Measurements from ENCODE around the gene SEPTIN10.
A peak's percentile ranks its signal among the peaks of the same experiment; 100 is the strongest.
"Not testable (repeated sequence)": the region's sequence is repeated elsewhere in the genome, so short reads cannot be mapped to it uniquely, and the experiment has no call there.

The SEPTIN10 gene

GRCh38 chr2:109630441-109631430, 17.0 kb upstream of the SEPTIN10 start:
- Histone ChIP-seq H3K36me3 (ENCODE audit: control insufficient read depth, insufficient read depth, low read length) (no peaks in the 10 kb centered on the region), H3K4me3 (ENCODE audit: low read length) (no peak overlapping the region), H3K27me3 (ENCODE audit: control insufficient read depth, insufficient read depth, low read length) (no peaks in the 10 kb centered on the region), H3K4me1 (ENCODE audit: control insufficient read depth, insufficient read depth, low read length) (no peaks in the 10 kb centered on the region), H3K9ac (ENCODE audit: low read length) (no peak overlapping the region), H3K27ac (ENCODE audit: low read depth, low read length) (no peak overlapping the region)

- H3K4me1 ChIP-seq (ENCODE audit: control insufficient read depth, insufficient read depth, low read length) = no peaks in the 10 kb centered on the region
- H3K27ac ChIP-seq (ENCODE audit: low read depth, low read length) = no peak overlapping the region
- no peak overlapping the region for H3K4me3 ChIP-seq (ENCODE audit: low read length)
- no peaks in the 10 kb centered on the region for H3K36me3 ChIP-seq (ENCODE audit: control insufficient read depth, insufficient read depth, low read length)
- no peaks in the 10 kb centered on the region for H3K27me3 ChIP-seq (ENCODE audit: control insufficient read depth, insufficient read depth, low read length)
- no peak overlapping the region for H3K9ac ChIP-seq (ENCODE audit: low read length)
Observed at GRCh38 chr2:109629867-109630266, 16.1 kb upstream of the SEPTIN10 start.

- not testable (repeated sequence) for H3K27ac ChIP-seq (ENCODE audit: low read depth, low read length); H3K4me3 ChIP-seq (ENCODE audit: low read length); H3K9ac ChIP-seq (ENCODE audit: low read length); H3K27me3 ChIP-seq (ENCODE audit: control insufficient read depth, insufficient read depth, low read length); H3K36me3 ChIP-seq (ENCODE audit: control insufficient read depth, insufficient read depth, low read length); H3K4me1 ChIP-seq (ENCODE audit: control insufficient read depth, insufficient read depth, low read length)
Observed at GRCh38 chr2:109628321-109628720, 14.6 kb upstream of the SEPTIN10 start.

- Histone ChIP-seq H3K27me3 (ENCODE audit: control insufficient read depth, insufficient read depth, low read length) (no peaks in the 10 kb centered on the region), H3K4me1 (ENCODE audit: control insufficient read depth, insufficient read depth, low read length) (no peaks in the 10 kb centered on the region), H3K4me3 (ENCODE audit: low read length) (no peak overlapping the region), H3K9ac (ENCODE audit: low read length) (no peak overlapping the region), H3K36me3 (ENCODE audit: control insufficient read depth, insufficient read depth, low read length) (no peaks in the 10 kb centered on the region), H3K27ac (ENCODE audit: low read depth, low read length) (no peak overlapping the region)
Observed at GRCh38 chr2:109624339-109624738, 10.6 kb upstream of the SEPTIN10 start.

- H3K4me3 ChIP-seq (ENCODE audit: low read length) = no peak overlapping the region
- no peaks in the 10 kb centered on the region for H3K4me1 ChIP-seq (ENCODE audit: control insufficient read depth, insufficient read depth, low read length)
- H3K9ac ChIP-seq (ENCODE audit: low read length) = no peak overlapping the region
- H3K27ac ChIP-seq (ENCODE audit: low read depth, low read length) = no peak overlapping the region
- no peaks in the 10 kb centered on the region for H3K27me3 ChIP-seq (ENCODE audit: control insufficient read depth, insufficient read depth, low read length)
- no peaks in the 10 kb centered on the region for H3K36me3 ChIP-seq (ENCODE audit: control insufficient read depth, insufficient read depth, low read length)
Observed at GRCh38 chr2:109623923-109624322, 10.2 kb upstream of the SEPTIN10 start.

GRCh38 chr2:109623297-109623696, 9.5 kb upstream of the SEPTIN10 start:
- Histone ChIP-seq H3K4me3 (ENCODE audit: low read length) (no peak overlapping the region), H3K36me3 (ENCODE audit: control insufficient read depth, insufficient read depth, low read length) (no peaks in the 10 kb centered on the region), H3K27ac (ENCODE audit: low read depth, low read length) (no peak overlapping the region), H3K27me3 (ENCODE audit: control insufficient read depth, insufficient read depth, low read length) (no peaks in the 10 kb centered on the region), H3K4me1 (ENCODE audit: control insufficient read depth, insufficient read depth, low read length) (no peaks in the 10 kb centered on the region), H3K9ac (ENCODE audit: low read length) (no peak overlapping the region)

- Histone ChIP-seq H3K4me3 (ENCODE audit: low read length) (no peak overlapping the region), H3K27ac (ENCODE audit: low read depth, low read length) (no peak overlapping the region), H3K36me3 (ENCODE audit: control insufficient read depth, insufficient read depth, low read length) (no peaks in the 10 kb centered on the region), H3K4me1 (ENCODE audit: control insufficient read depth, insufficient read depth, low read length) (peaks cover 6% of the 10 kb centered on the region), H3K27me3 (ENCODE audit: control insufficient read depth, insufficient read depth, low read length) (peaks cover 3% of the 10 kb centered on the region), H3K9ac (ENCODE audit: low read length) (no peak overlapping the region)
Observed at GRCh38 chr2:109619032-109619615, 5.4 kb upstream of the SEPTIN10 start.

- H3K9ac ChIP-seq (ENCODE audit: low read length) = no peak overlapping the region
- H3K36me3 ChIP-seq (ENCODE audit: control insufficient read depth, insufficient read depth, low read length) = no peaks in the 10 kb centered on the region
- H3K4me1 ChIP-seq (ENCODE audit: control insufficient read depth, insufficient read depth, low read length) = peaks cover 21% of the 10 kb centered on the region
- H3K27ac ChIP-seq (ENCODE audit: low read depth, low read length) = no peak overlapping the region
- H3K4me3 ChIP-seq (ENCODE audit: low read length) = peak overlapping the region; percentile 75
- peaks cover 3% of the 10 kb centered on the region for H3K27me3 ChIP-seq (ENCODE audit: control insufficient read depth, insufficient read depth, low read length)
Observed at GRCh38 chr2:109616184-109616583, 2.4 kb upstream of the SEPTIN10 start.

- H3K9ac ChIP-seq (ENCODE audit: low read length) = peak overlapping the region; percentile 21
Observed at GRCh38 chr2:109615637-109616144, 1.9 kb upstream of the SEPTIN10 start.

GRCh38 chr2:109614715-109615636, 1.2 kb upstream of the SEPTIN10 start:
- H3K9ac ChIP-seq (ENCODE audit: low read length) = peak overlapping the region; percentile 40
- H3K36me3 ChIP-seq (ENCODE audit: control insufficient read depth, insufficient read depth, low read length) = no peaks in the 10 kb centered on the region
- peaks cover 3% of the 10 kb centered on the region for H3K27me3 ChIP-seq (ENCODE audit: control insufficient read depth, insufficient read depth, low read length)
- H3K4me1 ChIP-seq (ENCODE audit: control insufficient read depth, insufficient read depth, low read length) = peaks cover 25% of the 10 kb centered on the region
- H3K27ac ChIP-seq (ENCODE audit: low read depth, low read length) = peak overlapping the region; percentile 98
- peak overlapping the region; percentile 75 for H3K4me3 ChIP-seq (ENCODE audit: low read length)

More at GRCh38 chr2:109615637-109616144, 1.9 kb upstream of the SEPTIN10 start:
- H3K27ac ChIP-seq (ENCODE audit: low read depth, low read length) = no peak overlapping the region
- peaks cover 24% of the 10 kb centered on the region for H3K4me1 ChIP-seq (ENCODE audit: control insufficient read depth, insufficient read depth, low read length)
- peaks cover 3% of the 10 kb centered on the region for H3K27me3 ChIP-seq (ENCODE audit: control insufficient read depth, insufficient read depth, low read length)
- peak overlapping the region; percentile 75 for H3K4me3 ChIP-seq (ENCODE audit: low read length)
- no peaks in the 10 kb centered on the region for H3K36me3 ChIP-seq (ENCODE audit: control insufficient read depth, insufficient read depth, low read length)

GRCh38 chr2:109613081-109613921, 465 bp downstream of the SEPTIN10 start:
- Histone ChIP-seq H3K9ac (ENCODE audit: low read length) (peak overlapping the region; percentile 78), H3K27ac (ENCODE audit: low read depth, low read length) (peak overlapping the region; percentile 98), H3K4me1 (ENCODE audit: control insufficient read depth, insufficient read depth, low read length) (peaks cover 37% of the 10 kb centered on the region), H3K4me3 (ENCODE audit: low read length) (peak overlapping the region; percentile 63), H3K27me3 (ENCODE audit: control insufficient read depth, insufficient read depth, low read length) (peaks cover 3% of the 10 kb centered on the region), H3K36me3 (ENCODE audit: control insufficient read depth, insufficient read depth, low read length) (no peaks in the 10 kb centered on the region)

All from rectal smooth muscle tissue (tissue), 1 donor.